ENCODE measurements around the gene NOS3. TPM values are rescaled to one million over a fixed set of nuclear protein-coding genes. Genes with fewer than 3 reads are reported as not detected.

NOS3 gene
- total RNA-seq, 1 donor from 2014 or later = 0.74 TPM

DNA sequence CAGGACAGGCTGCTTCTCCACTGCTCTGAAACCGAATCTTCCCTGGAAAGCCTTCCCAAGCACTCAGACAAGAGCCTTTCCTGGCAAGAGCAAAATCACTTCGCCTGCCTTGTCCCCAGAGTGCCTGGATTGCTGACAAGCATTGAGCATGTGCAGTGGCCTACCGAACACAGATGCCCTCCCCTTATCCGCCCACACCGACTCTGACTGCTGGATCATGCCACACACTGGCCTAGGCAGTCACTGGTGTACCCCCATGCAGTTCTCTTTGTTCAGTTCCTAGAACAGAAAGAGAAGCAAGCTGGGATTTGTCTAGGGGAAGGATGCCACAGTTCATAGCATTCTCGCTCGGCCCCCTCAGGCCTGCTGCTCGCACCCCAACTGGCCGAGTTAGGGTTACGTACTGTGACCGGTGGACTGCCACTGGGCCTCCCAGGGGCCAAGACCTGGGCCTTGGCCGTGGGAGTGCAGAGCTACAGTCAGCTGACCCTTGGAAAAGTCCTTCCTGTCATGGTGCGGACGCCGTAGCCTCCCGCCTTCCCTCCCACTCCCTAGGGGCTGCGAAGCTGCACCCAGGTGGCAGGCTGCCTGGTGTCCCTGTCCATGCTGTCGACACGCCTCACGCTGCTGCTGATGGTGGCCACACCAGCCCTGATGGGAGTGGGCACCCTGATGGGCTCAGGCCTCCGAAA is 44.4 kb downstream of the NOS3 start:
- no peaks in the 10 kb centered on the region for H3K27me3 Mint-ChIP-seq

GRCh38 chr7:151035902-151036301 is 45.1 kb downstream of the NOS3 start:
- H3K9me3 Mint-ChIP-seq (ENCODE audit: low read depth) = no peaks in the 10 kb centered on the region
- no peak for TF ChIP-seq CTCF (IDR thresholded peaks at IDR 0.05; ENCODE audit: unreplicated experiment)
- no peaks in the 10 kb centered on the region for H3K27me3 Mint-ChIP-seq
- no peak overlapping the region for H3K27ac Mint-ChIP-seq
- DNase-seq (ENCODE audit: low spot score, unreplicated experiment) = no peak
- H3K4me3 Mint-ChIP-seq (ENCODE audit: low read depth) = no peak overlapping the region
- H3K36me3 Mint-ChIP-seq (ENCODE audit: insufficient read depth) = no peaks in the 10 kb centered on the region
- H3K4me1 Mint-ChIP-seq (ENCODE audit: low read depth) = no peaks in the 10 kb centered on the region

More for the DNA sequence above, 44.4 kb downstream of the NOS3 start:
- Mint-ChIP-seq H3K4me3 (ENCODE audit: low read depth) (no peak overlapping the region), H3K27ac (no peak overlapping the region), H3K4me1 (ENCODE audit: low read depth) (no peaks in the 10 kb centered on the region), H3K9me3 (ENCODE audit: low read depth) (no peaks in the 10 kb centered on the region), H3K36me3 (ENCODE audit: insufficient read depth) (no peaks in the 10 kb centered on the region)
- TF ChIP-seq CTCF (IDR thresholded peaks at IDR 0.05; ENCODE audit: unreplicated experiment) = no peak
- no peak for DNase-seq (ENCODE audit: low spot score, unreplicated experiment)

- no peak for DNase-seq (ENCODE audit: low spot score, unreplicated experiment)
- Mint-ChIP-seq H3K27me3 (no peaks in the 10 kb centered on the region), H3K9me3 (ENCODE audit: low read depth) (no peaks in the 10 kb centered on the region), H3K27ac (no peak overlapping the region), H3K4me3 (ENCODE audit: low read depth) (no peak overlapping the region), H3K36me3 (ENCODE audit: insufficient read depth) (no peaks in the 10 kb centered on the region), H3K4me1 (ENCODE audit: low read depth) (no peaks in the 10 kb centered on the region)
- TF ChIP-seq CTCF (IDR thresholded peaks at IDR 0.05; ENCODE audit: unreplicated experiment) = no peak
Measured at GRCh38 chr7:151038951-151039849, 48.4 kb downstream of the NOS3 start.

DNA sequence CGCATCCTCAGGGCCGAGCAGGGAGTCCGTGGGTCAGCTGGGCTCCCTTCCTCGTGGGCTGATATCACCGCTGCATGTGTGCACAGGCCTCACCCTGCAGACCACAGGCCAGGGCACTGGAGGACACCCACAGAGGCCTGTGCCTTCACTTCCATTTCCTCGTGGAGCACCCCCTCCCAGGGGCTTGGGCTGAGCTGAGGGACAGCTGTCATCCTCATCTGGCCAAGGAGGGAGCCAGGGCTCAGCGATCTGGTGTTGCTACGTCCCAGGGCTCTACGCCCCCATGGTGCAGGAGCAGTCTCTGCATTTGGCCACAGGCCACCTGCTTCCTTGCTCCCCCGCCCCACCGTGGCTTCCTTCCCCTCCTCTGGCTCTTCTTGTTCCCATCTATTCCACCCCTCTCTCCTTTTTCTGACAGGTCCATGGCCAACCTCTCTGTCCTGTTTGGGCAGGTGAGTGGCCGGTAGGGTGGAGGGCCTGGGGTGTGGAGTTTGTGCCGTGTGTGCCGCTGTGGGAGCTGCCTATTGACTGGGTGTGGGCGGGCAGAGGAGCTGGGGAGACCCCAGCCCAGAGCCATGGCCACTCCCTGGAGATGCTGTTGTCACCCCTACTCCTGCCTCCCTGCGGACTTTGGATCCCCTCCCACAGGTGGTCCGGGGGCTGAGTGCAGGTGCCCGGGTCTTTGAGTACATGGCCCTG is 49.2 kb downstream of the NOS3 start:
- Mint-ChIP-seq H3K27me3 (no peaks in the 10 kb centered on the region), H3K36me3 (ENCODE audit: insufficient read depth) (no peaks in the 10 kb centered on the region), H3K4me3 (ENCODE audit: low read depth) (no peak overlapping the region), H3K27ac (no peak overlapping the region), H3K4me1 (ENCODE audit: low read depth) (no peaks in the 10 kb centered on the region), H3K9me3 (ENCODE audit: low read depth) (no peaks in the 10 kb centered on the region)
- DNase-seq (ENCODE audit: low spot score, unreplicated experiment) = no peak
- TF ChIP-seq CTCF (IDR thresholded peaks at IDR 0.05; ENCODE audit: unreplicated experiment) = no peak
